ENCODE results near the gene BIRC3. TPM values are rescaled to one million over a fixed set of nuclear protein-coding genes. Genes with fewer than 3 reads are reported as not detected.

The BIRC3 gene
- total and polyA plus RNA-seq, 2 donors (not counting 1 experiment from before 2014, with no cell fraction given): 107 to 428 TPM

GRCh38 chr11:102276362-102276761 is 40.9 kb upstream of the BIRC3 start:
- intact Hi-C loops (cut with micrococcal nuclease): no loop called here
- no peaks in the 10 kb centered on the region for H3K79me2 ChIP-seq (ENCODE audit: control insufficient read depth, insufficient read depth, low read length)
- POLR2A ChIA-PET: no interaction called here
- H3K27ac ChIP-seq (ENCODE audit: low read length in 2 of 2): no peak overlapping the region
- CTCF ChIA-PET: no interaction called here
- H3K4me1 Mint-ChIP-seq: peaks cover 4% of the 10 kb centered on the region
- TF ChIP-seq EZH2 (IDR thresholded peaks at IDR 0.05; ENCODE audit: borderline replicate concordance, insufficient read depth, low read depth, low read length, poor library complexity, severe bottlenecking): no peak
- TF ChIP-seq CTCF (IDR thresholded peaks at IDR 0.05): no peak
- H3K4me3 ChIP-seq (ENCODE audit: control extremely low read depth in 1 of 5, extremely low read depth in 1 of 5, insufficient read depth in 1 of 5, low read depth in 2 of 5, low read length in 4 of 5): no peak overlapping the region
- H3K9ac ChIP-seq (ENCODE audit: low read length): no peak overlapping the region
- no peak for ATAC-seq (ENCODE audit: low read depth)
- no peak overlapping the region for H3K27ac Mint-ChIP-seq
- WGBS (ENCODE audit: insufficient coverage): 73% methylated on average over 3 of the region's 4 CpGs
- no peaks in the 10 kb centered on the region for H3K36me3 ChIP-seq (replicated peaks in 1 of 2; ENCODE audit: control extremely low read depth in 1 of 2, control insufficient read depth in 1 of 2, extremely low read depth in 1 of 2, insufficient read depth in 2 of 2, low read length in 1 of 2)
- no peak overlapping the region for H3K4me3 Mint-ChIP-seq
- H3K27me3 Mint-ChIP-seq: peaks cover 51% of the 10 kb centered on the region
- no peaks in the 10 kb centered on the region for H3K9me3 Mint-ChIP-seq (ENCODE audit: insufficient read depth)
- H3K9me3 ChIP-seq (ENCODE audit: control extremely low read depth in 1 of 3, control insufficient read depth in 2 of 3, insufficient read depth in 1 of 3, low read length in 2 of 3): no peaks in the 10 kb centered on the region
- peaks cover 0 to 6% of the 10 kb centered on the region in 2 donors for H3K4me1 ChIP-seq (ENCODE audit: control insufficient read depth in 2 of 2, insufficient read depth in 2 of 2, low read length in 2 of 2)
- peaks cover 0 to 34% (median 20%) of the 10 kb centered on the region in 4 experiments for H3K27me3 ChIP-seq (replicated peaks in 1 of 4; ENCODE audit: control extremely low read depth in 1 of 4, control insufficient read depth in 3 of 4, insufficient read depth in 4 of 4, low read length in 3 of 4)
- H4K20me1 ChIP-seq (ENCODE audit: control insufficient read depth, insufficient read depth, low read length, poor library complexity, severe bottlenecking): no peaks in the 10 kb centered on the region
- DNase-seq: no peak
- H3K4me2 ChIP-seq (replicated peaks; ENCODE audit: low read depth, low read length, poor library complexity, severe bottlenecking): no peak overlapping the region
- H2AFZ ChIP-seq (ENCODE audit: insufficient read depth, low read depth, low read length, poor library complexity, severe bottlenecking): no peak overlapping the region

GRCh38 chr11:102276783-102277182 is 40.5 kb upstream of the BIRC3 start:
- peaks cover 47% of the 10 kb centered on the region for H3K27me3 Mint-ChIP-seq
- Histone ChIP-seq H2AFZ (ENCODE audit: insufficient read depth, low read depth, low read length, poor library complexity, severe bottlenecking) (no peak overlapping the region), H3K79me2 (ENCODE audit: control insufficient read depth, insufficient read depth, low read length) (no peaks in the 10 kb centered on the region), H3K4me3 (ENCODE audit: control extremely low read depth in 1 of 5, extremely low read depth in 1 of 5, insufficient read depth in 1 of 5, low read depth in 2 of 5, low read length in 4 of 5) (no peak overlapping the region), H3K9me3 (ENCODE audit: control extremely low read depth in 1 of 3, control insufficient read depth in 2 of 3, insufficient read depth in 1 of 3, low read length in 2 of 3) (peaks cover 0 to 4% (median 0%) of the 10 kb centered on the region in 3 donors), H4K20me1 (ENCODE audit: control insufficient read depth, insufficient read depth, low read length, poor library complexity, severe bottlenecking) (no peaks in the 10 kb centered on the region), H3K27ac (ENCODE audit: low read length in 2 of 2) (no peak overlapping the region), H3K27me3 (replicated peaks in 1 of 4; ENCODE audit: control extremely low read depth in 1 of 4, control insufficient read depth in 3 of 4, insufficient read depth in 4 of 4, low read length in 3 of 4) (peaks cover 0 to 34% (median 19%) of the 10 kb centered on the region in 4 experiments), H3K9ac (ENCODE audit: low read length) (no peak overlapping the region), H3K4me1 (ENCODE audit: control insufficient read depth in 2 of 2, insufficient read depth in 2 of 2, low read length in 2 of 2) (peaks cover 0 to 6% of the 10 kb centered on the region in 2 donors), H3K4me2 (replicated peaks; ENCODE audit: low read depth, low read length, poor library complexity, severe bottlenecking) (no peak overlapping the region), H3K36me3 (replicated peaks in 1 of 2; ENCODE audit: control extremely low read depth in 1 of 2, control insufficient read depth in 1 of 2, extremely low read depth in 1 of 2, insufficient read depth in 2 of 2, low read length in 1 of 2) (no peaks in the 10 kb centered on the region)
- 74% methylated on average over 3 of the region's 3 CpGs for WGBS (ENCODE audit: insufficient coverage)
- ATAC-seq (ENCODE audit: low read depth): no peak
- no peak overlapping the region for H3K27ac Mint-ChIP-seq
- H3K4me1 Mint-ChIP-seq: peaks cover 4% of the 10 kb centered on the region
- TF ChIP-seq EZH2 (IDR thresholded peaks at IDR 0.05; ENCODE audit: borderline replicate concordance, insufficient read depth, low read depth, low read length, poor library complexity, severe bottlenecking) (no peak), CTCF (IDR thresholded peaks at IDR 0.05) (no peak)
- intact Hi-C loops (cut with micrococcal nuclease): no loop called here
- CTCF ChIA-PET: no interaction called here
- POLR2A ChIA-PET: no interaction called here
- H3K9me3 Mint-ChIP-seq (ENCODE audit: insufficient read depth): no peaks in the 10 kb centered on the region
- H3K4me3 Mint-ChIP-seq: no peak overlapping the region
- DNase-seq: no peak

All from B cell (primary cell).